Naive B cell (primary cell): Measurements from ENCODE around the gene FRAS1. TPM values are rescaled to one million over a fixed set of nuclear protein-coding genes. Genes with fewer than 3 reads are reported as not detected.

Experiments used
- ATAC-seq, 2 donors: fragments of 150-1000 bp; cut with Tn5 transposase; 2 replicates each; pipeline ENCODE4 v1.10.0; 2021; ENCODE audit warnings: low read depth in 2 of 2, mild to moderate bottlenecking in 2 of 2, moderate library complexity in 2 of 2
- DNase-seq: peaks from one replicate; pipeline ENCODE4 v3.0.0; 2022
- H3K27ac Mint-ChIP-seq, 6 donors: one replicate each; pipeline ENCODE4 v1.8.0; 2020 to 2022; ENCODE audit warnings: mild to moderate bottlenecking in 6 of 6, mixed read lengths in 6 of 6, moderate library complexity in 5 of 6, inconsistent platforms in 2 of 6
- H3K27me3 Mint-ChIP-seq, 3 donors: one replicate each; pipeline ENCODE4 v1.8.0; 2021 to 2022; ENCODE audit warnings: mixed read lengths in 3 of 3, mild to moderate bottlenecking in 1 of 3
- H3K36me3 Mint-ChIP-seq, 2 donors: one replicate each; pipeline ENCODE4 v1.8.0; 2020 to 2022; ENCODE audit warnings: mixed read lengths in 2 of 2, inconsistent platforms in 1 of 2, mild to moderate bottlenecking in 1 of 2
- H3K4me1 Mint-ChIP-seq, 3 donors: one replicate each; pipeline ENCODE4 v1.8.0; 2020 to 2022; ENCODE audit warnings: mixed read lengths in 3 of 3, inconsistent platforms in 1 of 3, mild to moderate bottlenecking in 1 of 3, moderate library complexity in 1 of 3
- H3K4me3 Mint-ChIP-seq, 8 donors: one replicate each; pipeline ENCODE4 v1.8.0; 2020 to 2022; ENCODE audit warnings: mild to moderate bottlenecking in 8 of 8, mixed read lengths in 8 of 8, moderate library complexity in 8 of 8, inconsistent platforms in 2 of 8
- H3K9me3 Mint-ChIP-seq, 7 donors: one replicate each; pipeline ENCODE4 v1.8.0; 2020 to 2022; ENCODE audit warnings: mixed read lengths in 7 of 7, mild to moderate bottlenecking in 5 of 7, inconsistent platforms in 2 of 7, moderate library complexity in 1 of 7
- polyA plus RNA-seq, 6 donors: library from polyadenylated mRNA; unstranded; fragments of 300-500 nt; fragmentation: Illumina TruSeq; gene quantifications; one replicate each; pipeline ENCODE4 v1.2.3, GENCODE V29; 2021; ENCODE audit warnings: low read depth in 6 of 6

Gene FRAS1
- polyA plus RNA-seq, 6 donors from 2014 or later, result 0.01 to 0.09 TPM; not detected in 4

GRCh38 chr4:78517050-78517652 lies 460.0 kb downstream of the FRAS1 start:
- ATAC-seq (no peak), DNase-seq (no peak)
- Mint-ChIP-seq H3K4me1 (peaks cover 0 to 9% (median 0%) of the 10 kb centered on the region in 3 donors), H3K36me3 (peaks cover 6 to 12% of the 10 kb centered on the region in 2 donors), H3K4me3 (no peak overlapping the region), H3K27me3 (peaks cover 0 to 9% (median 5%) of the 10 kb centered on the region in 3 donors), H3K9me3 (peaks cover 4 to 26% (median 20%) of the 10 kb centered on the region in 7 donors), H3K27ac (no peak overlapping the region)

- ATAC-seq (no peak), DNase-seq (no peak)
- peaks cover 0 to 9% (median 5%) of the 10 kb centered on the region in 3 donors for H3K27me3 Mint-ChIP-seq
- H3K36me3 Mint-ChIP-seq, result peaks cover 6 to 12% of the 10 kb centered on the region in 2 donors
- peaks cover 0 to 9% (median 0%) of the 10 kb centered on the region in 3 donors for H3K4me1 Mint-ChIP-seq
- H3K27ac Mint-ChIP-seq, result no peak overlapping the region
- peaks cover 4 to 26% (median 20%) of the 10 kb centered on the region in 7 donors for H3K9me3 Mint-ChIP-seq
- no peak overlapping the region for H3K4me3 Mint-ChIP-seq
Measured at GRCh38 chr4:78518561-78518960, 461.4 kb downstream of the FRAS1 start.

- H3K9me3 Mint-ChIP-seq, result peaks cover 4 to 26% (median 18%) of the 10 kb centered on the region in 7 donors
Measured at GRCh38 chr4:78519962-78520361, 462.8 kb downstream of the FRAS1 start.

GRCh38 chr4:78520808-78521226 lies 463.7 kb downstream of the FRAS1 start:
- Mint-ChIP-seq H3K9me3 (peaks cover 4 to 17% (median 15%) of the 10 kb centered on the region in 7 donors), H3K27ac (no peak overlapping the region)

More at GRCh38 chr4:78519962-78520361, 462.8 kb downstream of the FRAS1 start:
- H3K4me1 Mint-ChIP-seq, result peaks cover 0 to 9% (median 0%) of the 10 kb centered on the region in 3 donors
- no peak for ATAC-seq
- H3K27ac Mint-ChIP-seq, result peak overlapping the region in 1 of 6 donors; percentile 38
- H3K27me3 Mint-ChIP-seq, result peaks cover 0 to 23% (median 5%) of the 10 kb centered on the region in 3 donors
- H3K4me3 Mint-ChIP-seq, result no peak overlapping the region
- peaks cover 6 to 12% of the 10 kb centered on the region in 2 donors for H3K36me3 Mint-ChIP-seq
- no peak for DNase-seq

GRCh38 chr4:78524009-78524408 lies 466.9 kb downstream of the FRAS1 start:
- Mint-ChIP-seq H3K4me1 (no peaks in the 10 kb centered on the region), H3K4me3 (peak overlapping the region in 1 of 8 donors; percentile 4), H3K36me3 (no peaks in the 10 kb centered on the region), H3K27ac (no peak overlapping the region), H3K9me3 (no peaks in the 10 kb centered on the region), H3K27me3 (peaks cover 0 to 23% (median 5%) of the 10 kb centered on the region in 3 donors)
- ATAC-seq (no peak), DNase-seq (no peak)

More at GRCh38 chr4:78520808-78521226, 463.7 kb downstream of the FRAS1 start:
- Mint-ChIP-seq H3K4me1 (peaks cover 0 to 9% (median 0%) of the 10 kb centered on the region in 3 donors), H3K4me3 (no peak overlapping the region), H3K36me3 (peaks cover under 1 to 12% of the 10 kb centered on the region in 2 donors), H3K27me3 (peaks cover 0 to 23% (median 5%) of the 10 kb centered on the region in 3 donors)
- DNase-seq (no peak), ATAC-seq (no peak)

GRCh38 chr4:78525559-78525958 lies 468.4 kb downstream of the FRAS1 start:
- Mint-ChIP-seq H3K9me3 (no peaks in the 10 kb centered on the region), H3K27me3 (peaks cover 0 to 15% (median 0%) of the 10 kb centered on the region in 3 donors), H3K36me3 (no peaks in the 10 kb centered on the region), H3K4me3 (no peak overlapping the region), H3K27ac (no peak overlapping the region), H3K4me1 (no peaks in the 10 kb centered on the region)
- no peak for ATAC-seq
- no peak for DNase-seq

GRCh38 chr4:78527103-78527502 lies 470.0 kb downstream of the FRAS1 start:
- Mint-ChIP-seq H3K27me3 (peaks cover 0 to 15% (median 0%) of the 10 kb centered on the region in 3 donors), H3K4me1 (no peaks in the 10 kb centered on the region), H3K36me3 (no peaks in the 10 kb centered on the region), H3K9me3 (peaks cover 0 to 2% (median 0%) of the 10 kb centered on the region in 7 donors), H3K4me3 (no peak overlapping the region), H3K27ac (no peak overlapping the region)
- DNase-seq (no peak), ATAC-seq (no peak)

- Mint-ChIP-seq H3K4me1 (no peaks in the 10 kb centered on the region), H3K9me3 (peaks cover 0 to 2% (median 0%) of the 10 kb centered on the region in 7 donors), H3K36me3 (no peaks in the 10 kb centered on the region), H3K4me3 (no peak overlapping the region), H3K27ac (no peak overlapping the region), H3K27me3 (peaks cover 0 to 15% (median 0%) of the 10 kb centered on the region in 3 donors)
- no peak for ATAC-seq
- no peak for DNase-seq
Measured at GRCh38 chr4:78527555-78527954, 470.4 kb downstream of the FRAS1 start.

GRCh38 chr4:78528327-78528726 lies 471.2 kb downstream of the FRAS1 start:
- Mint-ChIP-seq H3K4me3 (no peak overlapping the region), H3K36me3 (no peaks in the 10 kb centered on the region), H3K27ac (no peak overlapping the region), H3K27me3 (peaks cover 0 to 15% (median 0%) of the 10 kb centered on the region in 3 donors), H3K4me1 (no peaks in the 10 kb centered on the region), H3K9me3 (peaks cover 0 to 2% (median 0%) of the 10 kb centered on the region in 7 donors)
- ATAC-seq (no peak), DNase-seq (no peak)

GRCh38 chr4:78529569-78530209 lies 472.6 kb downstream of the FRAS1 start:
- peaks cover 0 to 2% (median 0%) of the 10 kb centered on the region in 7 donors for H3K9me3 Mint-ChIP-seq
- H3K27ac Mint-ChIP-seq, result no peak overlapping the region
- no peak for ATAC-seq
- H3K27me3 Mint-ChIP-seq, result peaks cover 0 to 4% (median 0%) of the 10 kb centered on the region in 3 donors
- no peaks in the 10 kb centered on the region for H3K36me3 Mint-ChIP-seq
- H3K4me3 Mint-ChIP-seq, result no peak overlapping the region
- DNase-seq, result no peak
- H3K4me1 Mint-ChIP-seq, result no peaks in the 10 kb centered on the region

- no peaks in the 10 kb centered on the region for H3K4me1 Mint-ChIP-seq
- H3K4me3 Mint-ChIP-seq, result no peak overlapping the region
- no peak for ATAC-seq
- peak overlapping the region in 2 of 6 donors; percentile 7 to 56 for H3K27ac Mint-ChIP-seq
- H3K9me3 Mint-ChIP-seq, result peaks cover 0 to 7% (median 0%) of the 10 kb centered on the region in 7 donors
- H3K27me3 Mint-ChIP-seq, result peaks cover 0 to 12% (median 4%) of the 10 kb centered on the region in 3 donors
- no peaks in the 10 kb centered on the region for H3K36me3 Mint-ChIP-seq
- no peak for DNase-seq
Measured at GRCh38 chr4:78532046-78532445, 474.9 kb downstream of the FRAS1 start.

- Mint-ChIP-seq H3K4me3 (no peak overlapping the region), H3K9me3 (peaks cover 0 to 7% (median 0%) of the 10 kb centered on the region in 7 donors), H3K36me3 (no peaks in the 10 kb centered on the region), H3K27ac (no peak overlapping the region), H3K4me1 (no peaks in the 10 kb centered on the region), H3K27me3 (peaks cover 0 to 12% (median 7%) of the 10 kb centered on the region in 3 donors)
- DNase-seq, result no peak
- ATAC-seq, result no peak
Measured at GRCh38 chr4:78533854-78534253, 476.7 kb downstream of the FRAS1 start.

- Mint-ChIP-seq H3K4me1 (no peaks in the 10 kb centered on the region), H3K36me3 (no peaks in the 10 kb centered on the region), H3K9me3 (peaks cover 0 to 7% (median 0%) of the 10 kb centered on the region in 7 donors), H3K27ac (no peak overlapping the region), H3K27me3 (peaks cover 0 to 12% (median 7%) of the 10 kb centered on the region in 3 donors), H3K4me3 (no peak overlapping the region)
- DNase-seq (no peak), ATAC-seq (no peak)
Measured at GRCh38 chr4:78534286-78534955, 477.3 kb downstream of the FRAS1 start.
